Measurements from ENCODE around the gene YBX1.
A peak's percentile ranks its signal among the peaks of the same experiment; 100 is the strongest.

The YBX1 gene

GRCh38 chr1:42736152-42736551 is 53.9 kb downstream of the YBX1 start:
- Histone ChIP-seq H3K4me2 (ENCODE audit: low read depth, low read length) (no peak overlapping the region), H3K4me1 (ENCODE audit: low read length) (no peaks in the 10 kb centered on the region), H3K9me2 (replicated peaks; ENCODE audit: insufficient read depth, low read length) (no peaks in the 10 kb centered on the region), H3K27me3 (replicated peaks; ENCODE audit: insufficient read depth, low read length) (no peaks in the 10 kb centered on the region), H3K36me3 (replicated peaks; ENCODE audit: insufficient read depth, low read length) (no peaks in the 10 kb centered on the region), H3K4me3 (ENCODE audit: low read length) (no peak overlapping the region), H3K9me3 (replicated peaks; ENCODE audit: insufficient read depth, low read length) (no peaks in the 10 kb centered on the region), H3K27ac (ENCODE audit: low read length) (no peak overlapping the region), H3K79me2 (ENCODE audit: low read length) (no peaks in the 10 kb centered on the region), H4K20me1 (ENCODE audit: insufficient read depth, low read length) (no peaks in the 10 kb centered on the region), H3K9ac (ENCODE audit: low read length) (no peak overlapping the region), H3F3A (ENCODE audit: insufficient read depth, low read length) (no peaks in the 10 kb centered on the region), H2AFZ (ENCODE audit: low read length) (no peak overlapping the region)
- no peak for DNase-seq
- TF ChIP-seq CTCF (IDR thresholded peaks at IDR 0.05; ENCODE audit: low read length) (peak; percentile 20), EZH2phosphoT487 (IDR thresholded peaks at IDR 0.05; ENCODE audit: low read length) (no peak), EZH2 (optimal IDR thresholded peaks at IDR 0.05; ENCODE audit: low read depth, low read length) (no peak)

- H3K27ac ChIP-seq (ENCODE audit: low read length) = no peak overlapping the region
- H3K4me1 ChIP-seq (ENCODE audit: low read length) = no peaks in the 10 kb centered on the region
- 0 out of 2 replicates have a peak overlapping the region, but pooled peaks have one; percentile 46 for H2AFZ ChIP-seq (ENCODE audit: low read length)
- no peaks in the 10 kb centered on the region for H3K36me3 ChIP-seq (replicated peaks; ENCODE audit: insufficient read depth, low read length)
- no peaks in the 10 kb centered on the region for H4K20me1 ChIP-seq (ENCODE audit: insufficient read depth, low read length)
- no peak for DNase-seq
- H3K9ac ChIP-seq (ENCODE audit: low read length) = no peak overlapping the region
- no peak for TF ChIP-seq CTCF (IDR thresholded peaks at IDR 0.05; ENCODE audit: low read length)
- no peak for TF ChIP-seq EZH2phosphoT487 (IDR thresholded peaks at IDR 0.05; ENCODE audit: low read length)
- no peak for TF ChIP-seq EZH2 (optimal IDR thresholded peaks at IDR 0.05; ENCODE audit: low read depth, low read length)
- H3K9me3 ChIP-seq (replicated peaks; ENCODE audit: insufficient read depth, low read length) = no peaks in the 10 kb centered on the region
- H3F3A ChIP-seq (ENCODE audit: insufficient read depth, low read length) = no peaks in the 10 kb centered on the region
- H3K4me3 ChIP-seq (ENCODE audit: low read length) = no peak overlapping the region
- no peaks in the 10 kb centered on the region for H3K9me2 ChIP-seq (replicated peaks; ENCODE audit: insufficient read depth, low read length)
- H3K27me3 ChIP-seq (replicated peaks; ENCODE audit: insufficient read depth, low read length) = no peaks in the 10 kb centered on the region
- H3K4me2 ChIP-seq (ENCODE audit: low read depth, low read length) = no peak overlapping the region
- H3K79me2 ChIP-seq (ENCODE audit: low read length) = no peaks in the 10 kb centered on the region
These were observed 54.5 kb downstream of the YBX1 start for GRCh38 chr1:42736571-42737200.

DNA sequence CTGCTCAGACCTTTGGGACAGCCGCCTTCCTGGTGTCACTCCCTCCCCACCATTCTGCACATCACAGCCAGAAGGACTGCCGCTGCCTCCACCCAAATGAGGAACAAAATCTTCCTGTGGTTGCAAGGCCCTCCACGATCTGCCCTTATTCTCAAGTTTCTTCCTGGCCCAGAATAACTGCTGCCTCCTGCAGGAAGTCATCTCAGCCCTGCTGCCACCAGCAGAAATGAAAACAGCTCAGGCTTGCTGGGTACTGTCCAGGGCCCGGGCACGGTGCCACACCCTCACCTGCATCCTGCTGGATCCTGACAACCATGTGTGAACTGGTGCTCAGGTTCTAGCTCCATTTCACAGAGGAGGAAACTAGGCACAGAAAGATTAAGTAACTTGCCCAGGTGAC is 55.0 kb downstream of the YBX1 start:
- Histone ChIP-seq H3F3A (ENCODE audit: insufficient read depth, low read length) (no peaks in the 10 kb centered on the region), H3K79me2 (ENCODE audit: low read length) (no peaks in the 10 kb centered on the region), H3K4me1 (ENCODE audit: low read length) (no peaks in the 10 kb centered on the region), H3K4me3 (ENCODE audit: low read length) (no peak overlapping the region), H3K27ac (ENCODE audit: low read length) (no peak overlapping the region), H3K9ac (ENCODE audit: low read length) (no peak overlapping the region), H3K36me3 (replicated peaks; ENCODE audit: insufficient read depth, low read length) (no peaks in the 10 kb centered on the region), H3K27me3 (replicated peaks; ENCODE audit: insufficient read depth, low read length) (no peaks in the 10 kb centered on the region), H3K4me2 (ENCODE audit: low read depth, low read length) (0 out of 2 replicates have a peak overlapping the region, but pooled peaks have one; percentile 34), H3K9me2 (replicated peaks; ENCODE audit: insufficient read depth, low read length) (no peaks in the 10 kb centered on the region), H3K9me3 (replicated peaks; ENCODE audit: insufficient read depth, low read length) (no peaks in the 10 kb centered on the region), H4K20me1 (ENCODE audit: insufficient read depth, low read length) (no peaks in the 10 kb centered on the region), H2AFZ (ENCODE audit: low read length) (peak overlapping the region; percentile 46; the same call in 1 of the 2 replicates)
- TF ChIP-seq EZH2phosphoT487 (IDR thresholded peaks at IDR 0.05; ENCODE audit: low read length) (no peak), EZH2 (optimal IDR thresholded peaks at IDR 0.05; ENCODE audit: low read depth, low read length) (no peak), CTCF (IDR thresholded peaks at IDR 0.05; ENCODE audit: low read length) (peak; percentile 26)
- DNase-seq = peak; percentile 24

Measured in MM.1S (cell line).